Measurements from ENCODE around the gene PTPN9.
"Not testable (repeated sequence)": the region's sequence is repeated elsewhere in the genome, so short reads cannot be mapped to it uniquely, and the experiment has no call there.

The PTPN9 gene

GRCh38 chr15:75565062-75565970, 13.8 kb downstream of the PTPN9 start:
- POLR2A ChIA-PET: interaction anchor here (1.3 kb wide), 1 partner anchor 111 kb away, joined by 3 read pairs; no protein-coding TSS in a partner anchor

DNA sequence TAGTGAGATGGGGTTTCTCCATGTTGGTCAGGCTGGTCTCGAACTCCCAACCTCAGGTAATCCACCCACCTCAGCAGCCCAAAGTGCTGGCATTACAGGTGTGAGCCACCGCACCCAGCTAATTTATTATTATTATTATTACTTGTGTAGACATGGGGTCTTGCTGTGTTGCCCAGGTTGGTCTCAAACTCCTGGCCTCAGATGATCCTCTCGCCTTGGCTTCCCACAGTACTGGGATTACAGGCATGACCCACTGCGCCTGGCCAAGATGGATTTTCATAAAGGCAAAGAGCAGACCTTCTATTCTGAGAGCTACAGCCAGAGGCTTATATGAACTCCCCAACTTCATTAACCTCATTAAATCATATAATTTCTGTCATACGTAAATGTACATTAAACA, 17.2 kb downstream of the PTPN9 start:
- POLR2A ChIA-PET: no interaction called here
- TF ChIP-seq ZNF384 (IDR thresholded peaks at IDR 0.05) (no peak), TARDBP (IDR thresholded peaks at IDR 0.05) (no peak), BHLHE40 (IDR thresholded peaks at IDR 0.05; ENCODE audit: borderline replicate concordance) (no peak), FOXK2 (IDR thresholded peaks at IDR 0.05) (no peak), HDGF (IDR thresholded peaks at IDR 0.05; ENCODE audit: borderline replicate concordance) (no peak), L3MBTL2 (conservative IDR thresholded peaks at IDR 0.05) (no peak), FOXM1 (IDR thresholded peaks at IDR 0.05; ENCODE audit: borderline replicate concordance) (no peak)
- TF ChIP-seq, protein P1, sequence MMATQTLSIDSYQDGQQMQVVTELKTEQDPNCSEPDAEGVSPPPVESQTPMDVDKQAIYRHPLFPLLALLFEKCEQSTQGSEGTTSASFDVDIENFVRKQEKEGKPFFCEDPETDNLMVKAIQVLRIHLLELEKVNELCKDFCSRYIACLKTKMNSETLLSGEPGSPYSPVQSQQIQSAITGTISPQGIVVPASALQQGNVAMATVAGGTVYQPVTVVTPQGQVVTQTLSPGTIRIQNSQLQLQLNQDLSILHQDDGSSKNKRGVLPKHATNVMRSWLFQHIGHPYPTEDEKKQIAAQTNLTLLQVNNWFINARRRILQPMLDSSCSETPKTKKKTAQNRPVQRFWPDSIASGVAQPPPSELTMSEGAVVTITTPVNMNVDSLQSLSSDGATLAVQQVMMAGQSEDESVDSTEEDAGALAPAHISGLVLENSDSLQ (IDR thresholded peaks at IDR 0.05): no peak
- CTCF ChIA-PET: interaction anchor here (0.5 kb wide), 1 partner anchor 42 kb away, joined by 3 read pairs; no protein-coding TSS in a partner anchor
- DNase-seq (ENCODE audit: extremely low spot score): no peak

More at GRCh38 chr15:75565062-75565970, 13.8 kb downstream of the PTPN9 start:
- CTCF ChIA-PET: no interaction called here
- DNase-seq (ENCODE audit: extremely low spot score): no peak
- TF ChIP-seq BHLHE40 (IDR thresholded peaks at IDR 0.05; ENCODE audit: borderline replicate concordance) (no peak), FOXK2 (IDR thresholded peaks at IDR 0.05) (no peak), FOXA1 (IDR thresholded peaks at IDR 0.05) (no peak), LEF1 (IDR thresholded peaks at IDR 0.05; ENCODE audit: borderline replicate concordance) (no peak), ZNF384 (IDR thresholded peaks at IDR 0.05) (no peak), SP1 (IDR thresholded peaks at IDR 0.05) (no peak), TARDBP (IDR thresholded peaks at IDR 0.05) (no peak), CTBP1 (IDR thresholded peaks at IDR 0.05; ENCODE audit: borderline replicate concordance) (no peak)
- TF ChIP-seq, protein P1 (IDR thresholded peaks at IDR 0.05): no peak

DNA sequence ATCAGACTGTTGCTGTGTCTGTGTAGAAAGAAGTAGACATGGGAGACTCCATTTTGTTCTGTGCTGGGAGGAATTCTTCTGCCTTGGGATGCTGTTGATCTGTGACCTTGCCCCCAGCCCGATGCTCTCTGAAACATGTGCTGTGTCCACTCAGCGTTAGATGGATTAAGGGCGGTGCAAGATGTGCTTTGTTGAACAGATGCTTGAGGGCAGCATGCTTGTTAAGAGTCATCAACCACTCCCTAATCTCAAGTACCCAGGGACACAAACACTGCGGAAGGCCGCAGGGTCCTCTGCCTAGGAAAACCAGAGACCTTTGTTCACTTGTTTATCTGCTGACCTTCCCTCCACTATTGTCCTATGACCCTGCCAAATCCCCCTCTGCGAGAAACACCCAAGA, 19.8 kb downstream of the PTPN9 start:
- POLR2A ChIA-PET; DNase-seq (ENCODE audit: extremely low spot score); CTCF ChIA-PET: not testable (repeated sequence)

DNA sequence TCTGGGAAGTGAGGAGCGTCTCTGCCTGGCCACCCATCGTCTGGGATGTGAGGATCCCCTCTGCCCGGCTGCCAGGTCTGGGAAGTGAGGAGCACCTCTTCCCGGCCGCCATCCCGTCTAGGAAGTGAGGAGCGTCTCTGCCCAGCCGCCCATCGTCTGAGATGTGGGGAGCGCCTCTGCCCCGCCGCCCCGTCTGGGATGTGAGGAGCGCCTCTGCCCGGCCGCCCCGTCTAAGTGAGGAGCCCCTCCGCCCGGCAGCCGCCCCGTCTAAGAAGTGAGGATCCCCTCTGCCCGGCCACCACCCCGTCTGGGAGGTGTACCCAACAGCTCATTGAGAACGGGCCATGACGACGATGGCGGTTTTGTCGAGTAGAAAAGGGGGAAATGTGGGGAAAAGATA, 20.2 kb downstream of the PTPN9 start:
- POLR2A ChIA-PET; CTCF ChIA-PET; DNase-seq (ENCODE audit: extremely low spot score): not testable (repeated sequence)

DNA sequence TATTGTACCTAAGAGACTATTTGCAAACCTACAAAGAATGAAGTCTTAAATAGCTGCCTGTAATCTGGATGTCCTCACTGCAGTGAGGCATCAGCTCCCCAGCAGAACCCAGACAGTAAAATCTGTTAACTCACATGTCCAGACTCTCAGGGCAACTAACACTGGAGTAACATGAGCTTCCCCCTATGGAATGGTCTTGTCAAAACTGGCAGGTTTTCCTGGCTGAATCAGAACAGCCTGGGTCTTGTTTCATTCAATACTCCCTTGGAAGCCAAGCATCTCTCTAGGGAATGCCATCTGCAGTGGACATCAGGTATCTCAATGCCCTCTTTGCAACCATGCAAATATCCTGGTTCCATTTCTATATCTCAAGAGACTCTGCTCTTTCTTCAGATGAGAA, 24.4 kb downstream of the PTPN9 start:
- CTCF ChIA-PET: interaction anchor here (0.7 kb wide), 1 partner anchor 86 kb away, joined by 3 read pairs; the partner anchor contains the start of gene IMP3

GRCh38 chr15:75553659-75554058, 25.5 kb downstream of the PTPN9 start:
- DNase-seq (ENCODE audit: extremely low spot score): no peak
- ChIA-PET CTCF (interaction anchor here (0.6 to 1.5 kb wide), 3 partner anchors 87 to 402 kb away, joined by 3 to 4 read pairs (median 3); partner anchors contain the start of gene IMP3), POLR2A (interaction anchor here (1.0 kb wide), 1 partner anchor 100 kb away, joined by 3 read pairs; no protein-coding TSS in a partner anchor)
- TF ChIP-seq ZNF384 (IDR thresholded peaks at IDR 0.05): no peak
- no peak for TF ChIP-seq SP1 (IDR thresholded peaks at IDR 0.05)
- TF ChIP-seq LEF1 (IDR thresholded peaks at IDR 0.05; ENCODE audit: borderline replicate concordance): no peak
- TF ChIP-seq FOXM1 (IDR thresholded peaks at IDR 0.05; ENCODE audit: borderline replicate concordance): no peak
- TF ChIP-seq, protein P1 (IDR thresholded peaks at IDR 0.05): no peak
- TF ChIP-seq FOXA1 (IDR thresholded peaks at IDR 0.05): no peak
- TF ChIP-seq ELF4 (IDR thresholded peaks at IDR 0.05): no peak
- TF ChIP-seq NFRKB (IDR thresholded peaks at IDR 0.05): no peak
- no peak for TF ChIP-seq SUZ12 (IDR thresholded peaks at IDR 0.05)
- TF ChIP-seq TARDBP (IDR thresholded peaks at IDR 0.05): no peak
- TF ChIP-seq BHLHE40 (IDR thresholded peaks at IDR 0.05; ENCODE audit: borderline replicate concordance): no peak
- TF ChIP-seq ARNT (IDR thresholded peaks at IDR 0.05): no peak
- no peak for TF ChIP-seq L3MBTL2 (conservative IDR thresholded peaks at IDR 0.05)
- no peak for TF ChIP-seq CTBP1 (IDR thresholded peaks at IDR 0.05; ENCODE audit: borderline replicate concordance)
- no peak for TF ChIP-seq HDGF (IDR thresholded peaks at IDR 0.05; ENCODE audit: borderline replicate concordance)
- TF ChIP-seq FOXK2 (IDR thresholded peaks at IDR 0.05): no peak

More for the DNA sequence above, 24.4 kb downstream of the PTPN9 start:
- TF ChIP-seq ZNF384 (IDR thresholded peaks at IDR 0.05) (no peak), SUZ12 (IDR thresholded peaks at IDR 0.05) (no peak), NFRKB (IDR thresholded peaks at IDR 0.05) (no peak), FOXA1 (IDR thresholded peaks at IDR 0.05) (no peak), FOXK2 (IDR thresholded peaks at IDR 0.05) (no peak), LEF1 (IDR thresholded peaks at IDR 0.05; ENCODE audit: borderline replicate concordance) (no peak), ELF4 (IDR thresholded peaks at IDR 0.05) (no peak), HDGF (IDR thresholded peaks at IDR 0.05; ENCODE audit: borderline replicate concordance) (no peak), CTBP1 (IDR thresholded peaks at IDR 0.05; ENCODE audit: borderline replicate concordance) (no peak)
- TF ChIP-seq, protein P1 (IDR thresholded peaks at IDR 0.05): no peak
- POLR2A ChIA-PET: no interaction called here
- no peak for DNase-seq (ENCODE audit: extremely low spot score)

Data from HEK293T (cell line).